ENCODE measurements around the gene SMCHD1. TPM values are rescaled to one million over a fixed set of nuclear protein-coding genes. Genes with fewer than 3 reads are reported as not detected.
"Not testable (repeated sequence)": the region's sequence is repeated elsewhere in the genome, so short reads cannot be mapped to it uniquely, and the experiment has no call there.

The SMCHD1 gene
- total RNA-seq, 1 donor from 2014 or later, result 25.9 TPM

- TF ChIP-seq CTCF (conservative IDR thresholded peaks at IDR 0.05; ENCODE audit: low read depth, low read length), result no peak
- no peak overlapping the region for H3K4me3 ChIP-seq (ENCODE audit: low read depth, low read length)
- DNase-seq (ENCODE audit: low read depth), result no peak
Observed at GRCh38 chr18:2792395-2792794, 136.9 kb downstream of the SMCHD1 start.

GRCh38 chr18:2794159-2794558, 138.6 kb downstream of the SMCHD1 start:
- no peak for DNase-seq (ENCODE audit: low read depth)
- H3K4me3 ChIP-seq (ENCODE audit: low read depth, low read length), result no peak overlapping the region
- no peak for TF ChIP-seq CTCF (conservative IDR thresholded peaks at IDR 0.05; ENCODE audit: low read depth, low read length)

GRCh38 chr18:2797951-2798350, 142.4 kb downstream of the SMCHD1 start:
- no peak for TF ChIP-seq CTCF (conservative IDR thresholded peaks at IDR 0.05; ENCODE audit: low read depth, low read length)
- no peak overlapping the region for H3K4me3 ChIP-seq (ENCODE audit: low read depth, low read length)
- no peak for DNase-seq (ENCODE audit: low read depth)

GRCh38 chr18:2799369-2799768, 143.8 kb downstream of the SMCHD1 start:
- DNase-seq (ENCODE audit: low read depth), result no peak
- no peak for TF ChIP-seq CTCF (conservative IDR thresholded peaks at IDR 0.05; ENCODE audit: low read depth, low read length)
- no peak overlapping the region for H3K4me3 ChIP-seq (ENCODE audit: low read depth, low read length)

- DNase-seq (ENCODE audit: low read depth), result no peak
- TF ChIP-seq CTCF (conservative IDR thresholded peaks at IDR 0.05; ENCODE audit: low read depth, low read length), result no peak
Observed at GRCh38 chr18:2805970-2806943, 150.7 kb downstream of the SMCHD1 start.

GRCh38 chr18:2808640-2809039, 153.1 kb downstream of the SMCHD1 start:
- DNase-seq (ENCODE audit: low read depth); H3K4me3 ChIP-seq (ENCODE audit: low read depth, low read length): not testable (repeated sequence)

More at GRCh38 chr18:2805970-2806943, 150.7 kb downstream of the SMCHD1 start:
- H3K4me3 ChIP-seq (ENCODE audit: low read depth, low read length), result no peak overlapping the region

- not testable (repeated sequence) for H3K4me3 ChIP-seq (ENCODE audit: low read depth, low read length); DNase-seq (ENCODE audit: low read depth)
Observed at GRCh38 chr18:2809666-2810183, 154.2 kb downstream of the SMCHD1 start.

GRCh38 chr18:2811416-2811815, 155.9 kb downstream of the SMCHD1 start:
- no peak for DNase-seq (ENCODE audit: low read depth)
- no peak overlapping the region for H3K4me3 ChIP-seq (ENCODE audit: low read depth, low read length)
- TF ChIP-seq CTCF (conservative IDR thresholded peaks at IDR 0.05; ENCODE audit: low read depth, low read length), result no peak
